Activated CD4-positive, alpha-beta T cell treated with anti-CD3 and anti-CD28 coated beads, Interleukin-2, Interleukin-6, amounts not matched to agents 100 ng/mL and 50 ng/mL, durations not matched to agents 16 hours and 8 hours (primary cell): ENCODE measurements around the gene SIK2.

Source experiments
- DNase-seq: peaks from one replicate; pipeline ENCODE4 v3.0.0-alpha.2; 2020

SIK2 gene

GRCh38 chr11:111734101-111734953 lies 132.1 kb downstream of the SIK2 start:
- no peak for DNase-seq

GRCh38 chr11:111734954-111735261 lies 132.7 kb downstream of the SIK2 start:
- no peak for DNase-seq

- DNase-seq = no peak
Measured at GRCh38 chr11:111735262-111736116, 133.2 kb downstream of the SIK2 start.

GRCh38 chr11:111736181-111736590 lies 133.9 kb downstream of the SIK2 start:
- no peak for DNase-seq

GRCh38 chr11:111736621-111737443 lies 134.6 kb downstream of the SIK2 start:
- no peak for DNase-seq

- no peak for DNase-seq
Measured at GRCh38 chr11:111737444-111738210, 135.4 kb downstream of the SIK2 start.

- no peak for DNase-seq
Measured at GRCh38 chr11:111739299-111739698, 137.1 kb downstream of the SIK2 start.

GRCh38 chr11:111741751-111742150 lies 139.5 kb downstream of the SIK2 start:
- DNase-seq = no peak

- DNase-seq = no peak
Measured at GRCh38 chr11:111743700-111744099, 141.5 kb downstream of the SIK2 start.

- DNase-seq = no peak
Measured at GRCh38 chr11:111745719-111746504, 143.7 kb downstream of the SIK2 start.

GRCh38 chr11:111748035-111748804 lies 146.0 kb downstream of the SIK2 start:
- no peak for DNase-seq

GRCh38 chr11:111749646-111750045 lies 147.4 kb downstream of the SIK2 start:
- DNase-seq = no peak

GRCh38 chr11:111756097-111756496 lies 153.8 kb downstream of the SIK2 start:
- no peak for DNase-seq

GRCh38 chr11:111759376-111759775 lies 157.1 kb downstream of the SIK2 start:
- DNase-seq = no peak

- no peak for DNase-seq
Measured at GRCh38 chr11:111759778-111760407, 157.6 kb downstream of the SIK2 start.

GRCh38 chr11:111761036-111761435 lies 158.8 kb downstream of the SIK2 start:
- no peak for DNase-seq

GRCh38 chr11:111762526-111762925 lies 160.3 kb downstream of the SIK2 start:
- no peak for DNase-seq

GRCh38 chr11:111762981-111763643 lies 160.9 kb downstream of the SIK2 start:
- DNase-seq = no peak

- DNase-seq = no peak
Measured at GRCh38 chr11:111764621-111765020, 162.4 kb downstream of the SIK2 start.
